ENCODE measurements around the gene VAX1. TPM values are rescaled to one million over a fixed set of nuclear protein-coding genes. Genes with fewer than 3 reads are reported as not detected.

Gene VAX1
- total RNA-seq, 1 donor from 2014 or later: not detected

DNA sequence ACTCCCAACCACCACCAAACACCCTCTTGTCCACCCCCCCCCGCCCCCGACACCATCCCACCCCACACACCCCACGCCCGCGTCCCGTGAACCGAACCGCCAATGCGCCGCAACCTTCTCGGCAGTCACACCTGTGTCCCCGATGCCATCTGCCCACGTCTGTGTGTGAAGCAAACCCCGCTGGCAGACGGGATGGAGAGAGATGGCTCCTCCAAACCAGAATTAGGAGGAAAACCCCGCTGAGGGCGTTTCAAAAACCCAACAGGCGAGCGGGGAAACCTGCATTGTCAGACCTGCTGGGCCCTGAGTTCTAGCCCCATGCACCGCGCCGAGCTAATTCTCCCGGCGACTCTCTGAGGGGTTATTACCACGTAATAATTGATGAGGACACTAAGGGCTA, 30.7 kb upstream of the VAX1 start:
- Mint-ChIP-seq H3K4me3 (no peak overlapping the region), H3K36me3 (no peaks in the 10 kb centered on the region), H3K9me3 (no peaks in the 10 kb centered on the region), H3K4me1 (peaks cover 12% of the 10 kb centered on the region), H3K27me3 (ENCODE audit: low read depth) (peaks cover 100% of the 10 kb centered on the region), H3K27ac (no peak overlapping the region)
- TF ChIP-seq, protein P1, sequence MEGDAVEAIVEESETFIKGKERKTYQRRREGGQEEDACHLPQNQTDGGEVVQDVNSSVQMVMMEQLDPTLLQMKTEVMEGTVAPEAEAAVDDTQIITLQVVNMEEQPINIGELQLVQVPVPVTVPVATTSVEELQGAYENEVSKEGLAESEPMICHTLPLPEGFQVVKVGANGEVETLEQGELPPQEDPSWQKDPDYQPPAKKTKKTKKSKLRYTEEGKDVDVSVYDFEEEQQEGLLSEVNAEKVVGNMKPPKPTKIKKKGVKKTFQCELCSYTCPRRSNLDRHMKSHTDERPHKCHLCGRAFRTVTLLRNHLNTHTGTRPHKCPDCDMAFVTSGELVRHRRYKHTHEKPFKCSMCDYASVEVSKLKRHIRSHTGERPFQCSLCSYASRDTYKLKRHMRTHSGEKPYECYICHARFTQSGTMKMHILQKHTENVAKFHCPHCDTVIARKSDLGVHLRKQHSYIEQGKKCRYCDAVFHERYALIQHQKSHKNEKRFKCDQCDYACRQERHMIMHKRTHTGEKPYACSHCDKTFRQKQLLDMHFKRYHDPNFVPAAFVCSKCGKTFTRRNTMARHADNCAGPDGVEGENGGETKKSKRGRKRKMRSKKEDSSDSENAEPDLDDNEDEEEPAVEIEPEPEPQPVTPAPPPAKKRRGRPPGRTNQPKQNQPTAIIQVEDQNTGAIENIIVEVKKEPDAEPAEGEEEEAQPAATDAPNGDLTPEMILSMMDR (IDR thresholded peaks at IDR 0.05; ENCODE audit: unreplicated experiment): no peak
- no peak for DNase-seq (ENCODE audit: low spot score in 2 of 2, unreplicated experiment in 2 of 2)

DNA sequence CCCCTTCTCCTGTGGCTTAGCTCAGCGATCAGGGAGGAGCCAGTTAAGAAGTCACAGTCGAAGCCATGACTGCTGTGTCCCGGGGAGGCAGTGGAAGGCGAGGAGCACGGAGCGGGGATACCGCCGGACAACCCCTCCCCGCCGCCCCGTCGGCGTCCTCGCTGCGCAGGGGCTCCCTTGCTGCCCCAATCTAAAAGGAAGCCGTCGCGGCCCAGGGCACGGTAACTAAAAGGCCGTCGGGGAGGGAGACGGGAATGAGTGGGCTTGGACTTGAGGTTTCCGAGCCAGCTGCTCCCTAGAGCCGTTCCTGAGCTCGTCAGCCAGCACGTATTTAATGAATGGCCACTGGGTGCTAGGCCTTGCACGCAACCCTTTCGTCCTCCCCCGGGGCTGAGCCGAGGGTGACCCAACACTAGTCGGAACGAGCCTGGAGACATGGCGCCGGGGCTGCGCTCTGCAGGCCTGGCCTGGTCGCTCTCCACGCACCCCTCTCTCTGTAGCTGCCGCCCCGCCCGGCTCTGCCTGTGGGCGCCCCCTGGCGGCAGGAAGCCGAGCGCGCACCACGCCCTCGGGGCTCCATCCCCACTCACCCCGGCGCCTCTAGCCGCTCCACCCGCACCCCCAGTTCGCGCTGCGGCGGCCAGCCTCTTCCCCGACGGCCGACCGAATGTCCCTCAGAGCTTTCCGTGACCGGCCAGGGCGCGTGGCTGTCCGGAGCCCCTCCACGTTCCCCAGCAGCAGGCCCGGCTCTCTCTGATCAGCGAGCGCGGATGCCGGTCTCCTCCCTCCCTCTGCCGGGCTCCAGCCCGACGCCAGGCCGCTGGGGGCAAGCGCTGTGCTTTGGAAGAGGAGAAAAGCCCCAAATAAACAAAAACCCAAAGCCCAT, 30.0 kb upstream of the VAX1 start:
- Mint-ChIP-seq H3K4me3 (peak overlapping the region; percentile 64), H3K4me1 (peaks cover 12% of the 10 kb centered on the region), H3K9me3 (no peaks in the 10 kb centered on the region), H3K27me3 (ENCODE audit: low read depth) (peaks cover 100% of the 10 kb centered on the region), H3K27ac (no peak overlapping the region), H3K36me3 (no peaks in the 10 kb centered on the region)
- peak; percentile 73 to 89 for DNase-seq (ENCODE audit: low spot score in 2 of 2, unreplicated experiment in 2 of 2)
- TF ChIP-seq, protein P1 (IDR thresholded peaks at IDR 0.05; ENCODE audit: unreplicated experiment): peak; percentile 100

DNA sequence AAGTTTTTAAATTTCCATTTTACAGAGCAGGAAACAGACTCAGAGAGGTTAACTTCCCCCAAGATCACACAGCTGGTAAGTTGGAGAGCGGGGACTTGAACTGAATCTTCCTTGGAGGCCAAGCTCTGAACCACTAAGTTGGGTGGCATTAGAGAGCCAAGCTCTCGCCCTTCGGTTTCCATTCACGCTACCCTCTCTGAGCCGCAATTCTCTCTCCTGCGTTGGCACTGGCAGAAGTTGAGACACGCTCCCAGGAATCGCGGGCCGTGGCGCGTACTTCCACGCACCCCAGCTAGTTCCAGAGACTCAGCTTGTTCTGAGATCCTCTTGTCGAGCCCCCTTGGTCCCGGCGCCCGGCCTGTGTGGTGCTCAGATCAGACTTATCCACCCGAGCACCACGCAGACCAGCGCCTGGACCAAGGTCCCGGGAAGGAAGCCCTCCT, 29.3 kb upstream of the VAX1 start:
- DNase-seq (ENCODE audit: low spot score in 2 of 2, unreplicated experiment in 2 of 2): no peak
- TF ChIP-seq, protein P1 (IDR thresholded peaks at IDR 0.05; ENCODE audit: unreplicated experiment): no peak
- Mint-ChIP-seq H3K27ac (no peak overlapping the region), H3K9me3 (no peaks in the 10 kb centered on the region), H3K36me3 (no peaks in the 10 kb centered on the region), H3K4me1 (peaks cover 15% of the 10 kb centered on the region), H3K27me3 (ENCODE audit: low read depth) (peaks cover 99% of the 10 kb centered on the region), H3K4me3 (peak overlapping the region; percentile 64)

DNA sequence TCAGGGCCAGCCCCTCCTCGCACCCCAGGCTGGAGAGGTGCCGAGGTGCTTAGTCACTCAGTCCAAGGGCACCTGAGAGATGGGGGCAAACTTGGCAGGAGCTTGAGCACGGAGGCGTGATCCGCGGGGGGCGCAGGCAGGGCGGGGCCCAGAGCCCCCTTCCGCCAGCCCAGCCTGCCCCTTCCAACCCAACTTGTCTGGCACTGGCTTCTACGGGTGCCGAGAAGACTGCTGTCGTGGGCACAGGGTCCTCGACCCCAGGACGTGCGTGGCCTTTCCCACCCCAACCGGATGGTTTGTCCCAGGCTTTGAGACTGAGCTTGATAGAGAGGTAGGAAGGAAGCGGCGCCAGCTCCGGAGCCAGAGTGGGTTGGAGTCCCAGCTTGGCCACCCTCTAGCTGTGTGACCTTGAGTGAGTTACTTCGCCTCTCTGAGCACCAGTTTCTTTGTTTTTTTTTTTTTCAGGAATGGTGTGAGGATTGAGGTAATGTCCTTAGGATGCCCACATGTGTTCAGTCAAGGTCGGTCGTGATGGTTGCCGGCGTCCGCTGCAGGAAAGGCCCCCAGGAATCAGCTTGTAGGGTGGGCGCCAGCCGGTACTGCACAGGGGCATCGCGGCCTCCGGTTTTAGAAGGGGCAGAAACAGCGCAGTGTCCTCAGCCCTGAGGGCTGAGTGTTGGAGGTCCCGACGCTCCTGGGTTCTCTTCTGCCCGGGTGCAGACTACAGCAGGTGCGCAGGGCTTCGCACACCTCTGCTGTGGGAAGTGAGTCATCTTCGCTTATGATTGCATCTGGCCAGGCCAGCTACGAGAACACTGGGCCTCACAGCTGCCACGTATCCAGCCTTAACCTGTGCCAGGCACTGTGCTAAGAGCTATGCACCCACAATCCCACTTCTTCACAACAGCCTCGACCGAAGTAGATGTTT, 28.6 kb upstream of the VAX1 start:
- DNase-seq (ENCODE audit: low spot score in 2 of 2, unreplicated experiment in 2 of 2): no peak
- Mint-ChIP-seq H3K36me3 (no peaks in the 10 kb centered on the region), H3K27ac (no peak overlapping the region)

More for the DNA sequence above, 28.6 kb upstream of the VAX1 start:
- Mint-ChIP-seq H3K4me1 (peaks cover 15% of the 10 kb centered on the region), H3K4me3 (peak overlapping the region; percentile 26), H3K9me3 (no peaks in the 10 kb centered on the region), H3K27me3 (ENCODE audit: low read depth) (peaks cover 99% of the 10 kb centered on the region)
- TF ChIP-seq, protein P1 (IDR thresholded peaks at IDR 0.05; ENCODE audit: unreplicated experiment): no peak

Data from mesothelial cell of epicardium (in vitro differentiated cells).